ENCODE results near the gene CDH3. TPM values are rescaled to one million over a fixed set of nuclear protein-coding genes. Genes with fewer than 3 reads are reported as not detected.
A peak's percentile ranks its signal among the peaks of the same experiment; 100 is the strongest.

Gene CDH3
- total RNA-seq (0.17 TPM in 1 of 2 replicates, not detected in the other), polyA plus RNA-seq (0.17 and 0.24 TPM in 2 replicates), polyA minus RNA-seq (not detected in 2 replicates)
- 0.19 TPM for total RNA-seq (2013)

GRCh38 chr16:68644715-68645493, at the start of gene CDH3:
CDH3 (plus strand) TSS chr16:68645310; CDS start chr16:68645380, 70 bp downstream.
- Histone ChIP-seq H3K4me3 (ENCODE audit: control extremely low read depth in 1 of 5, extremely low read depth in 1 of 5, insufficient read depth in 1 of 5, low read depth in 2 of 5, low read length in 4 of 5) (peak within 1 kb of the TSS in 3 of 5 experiments; percentile 32 to 42 (median 33)), H3K79me2 (ENCODE audit: control insufficient read depth, insufficient read depth, low read length) (no peaks in the 10 kb centered on the region)
- H3K27ac Mint-ChIP-seq: no peak within 1 kb of the TSS

More at GRCh38 chr16:68644715-68645493, at the start of gene CDH3:
- Mint-ChIP-seq H3K4me3 (peak within 1 kb of the TSS; percentile 75), H3K4me1 (peaks cover 14% of the 10 kb centered on the region), H3K27me3 (peaks cover 57% of the 10 kb centered on the region), H3K9me3 (ENCODE audit: insufficient read depth) (no peaks in the 10 kb centered on the region)
- peak within 1 kb of the TSS; percentile 23 for H2AFZ ChIP-seq (ENCODE audit: insufficient read depth, low read depth, low read length, poor library complexity, severe bottlenecking)
- peaks cover 0 to 72% (median 32%) of the 10 kb centered on the region in 4 experiments for H3K27me3 ChIP-seq (replicated peaks in 1 of 4; ENCODE audit: control extremely low read depth in 1 of 4, control insufficient read depth in 3 of 4, insufficient read depth in 4 of 4, low read length in 3 of 4)
- no peak within 1 kb of the TSS for H3K27ac ChIP-seq (ENCODE audit: low read length in 2 of 2)
- DNase-seq (peak; percentile 44), ATAC-seq (ENCODE audit: low read depth) (peak; percentile 39)
- ChIA-PET CTCF (no interaction called here), POLR2A (no interaction called here)
- H4K20me1 ChIP-seq (ENCODE audit: control insufficient read depth, insufficient read depth, low read length, poor library complexity, severe bottlenecking): no peaks in the 10 kb centered on the region
- H3K9me3 ChIP-seq (ENCODE audit: control extremely low read depth in 1 of 3, control insufficient read depth in 2 of 3, insufficient read depth in 1 of 3, low read length in 2 of 3): peaks cover 0 to 17% (median 0%) of the 10 kb centered on the region in 3 donors
- TF ChIP-seq CTCF (IDR thresholded peaks at IDR 0.05): no peak
- no peak for TF ChIP-seq EZH2 (IDR thresholded peaks at IDR 0.05; ENCODE audit: borderline replicate concordance, insufficient read depth, low read depth, low read length, poor library complexity, severe bottlenecking)
- intact Hi-C loops (cut with micrococcal nuclease): no loop called here
- 4% methylated on average over 50 of the region's 53 CpGs for WGBS (ENCODE audit: insufficient coverage)
- peaks cover 21 to 25% of the 10 kb centered on the region in 2 donors for H3K4me1 ChIP-seq (ENCODE audit: control insufficient read depth in 2 of 2, insufficient read depth in 2 of 2, low read length in 2 of 2)
- no peaks in the 10 kb centered on the region for H3K36me3 ChIP-seq (replicated peaks in 1 of 2; ENCODE audit: control extremely low read depth in 1 of 2, control insufficient read depth in 1 of 2, extremely low read depth in 1 of 2, insufficient read depth in 2 of 2, low read length in 1 of 2)
- peak within 1 kb of the TSS; percentile 77 for H3K4me2 ChIP-seq (replicated peaks; ENCODE audit: low read depth, low read length, poor library complexity, severe bottlenecking)
- H3K9ac ChIP-seq (ENCODE audit: low read length): peak within 1 kb of the TSS; percentile 35
